ENCODE measurements around the gene LRRC10B. TPM values are rescaled to one million over a fixed set of nuclear protein-coding genes. Genes with fewer than 3 reads are reported as not detected.

Gene LRRC10B
- total RNA-seq, 3 donors from 2014 or later: 1.5 to 3.3 TPM; not detected in 1

DNA sequence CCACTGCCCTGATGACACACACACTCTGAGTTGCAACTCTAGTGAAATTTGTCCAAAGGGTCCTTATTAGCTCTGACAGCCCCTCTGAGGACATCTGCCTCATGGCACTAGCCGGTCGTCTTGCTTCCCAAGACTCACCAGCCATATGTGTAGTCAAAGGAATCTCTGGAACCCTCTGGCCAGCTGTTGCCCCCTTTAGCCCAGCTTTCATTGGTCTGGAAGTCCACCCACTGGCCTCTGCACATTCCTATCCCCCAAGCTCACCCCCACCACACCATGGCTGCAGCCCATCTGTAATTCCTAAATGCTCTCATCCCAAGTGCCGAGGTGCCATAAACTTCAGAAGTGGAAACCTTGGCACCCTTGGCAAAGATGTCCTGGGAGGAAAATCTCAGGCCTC, 48.1 kb downstream of the LRRC10B start:
- H3K9me3 ChIP-seq: no peaks in the 10 kb centered on the region
- peaks cover 0 to 10% of the 10 kb centered on the region in 2 donors for H3K27me3 ChIP-seq
- no peak overlapping the region for H3K27ac ChIP-seq
- H3K36me3 ChIP-seq: no peaks in the 10 kb centered on the region
- intact Hi-C loops (cut with DNase I; ENCODE audit: low total_unique reads): no loop called here
- TF ChIP-seq, protein P1, sequence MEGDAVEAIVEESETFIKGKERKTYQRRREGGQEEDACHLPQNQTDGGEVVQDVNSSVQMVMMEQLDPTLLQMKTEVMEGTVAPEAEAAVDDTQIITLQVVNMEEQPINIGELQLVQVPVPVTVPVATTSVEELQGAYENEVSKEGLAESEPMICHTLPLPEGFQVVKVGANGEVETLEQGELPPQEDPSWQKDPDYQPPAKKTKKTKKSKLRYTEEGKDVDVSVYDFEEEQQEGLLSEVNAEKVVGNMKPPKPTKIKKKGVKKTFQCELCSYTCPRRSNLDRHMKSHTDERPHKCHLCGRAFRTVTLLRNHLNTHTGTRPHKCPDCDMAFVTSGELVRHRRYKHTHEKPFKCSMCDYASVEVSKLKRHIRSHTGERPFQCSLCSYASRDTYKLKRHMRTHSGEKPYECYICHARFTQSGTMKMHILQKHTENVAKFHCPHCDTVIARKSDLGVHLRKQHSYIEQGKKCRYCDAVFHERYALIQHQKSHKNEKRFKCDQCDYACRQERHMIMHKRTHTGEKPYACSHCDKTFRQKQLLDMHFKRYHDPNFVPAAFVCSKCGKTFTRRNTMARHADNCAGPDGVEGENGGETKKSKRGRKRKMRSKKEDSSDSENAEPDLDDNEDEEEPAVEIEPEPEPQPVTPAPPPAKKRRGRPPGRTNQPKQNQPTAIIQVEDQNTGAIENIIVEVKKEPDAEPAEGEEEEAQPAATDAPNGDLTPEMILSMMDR (IDR thresholded peaks at IDR 0.05): no peak
- no peak for TF ChIP-seq POLR2AphosphoS5 (IDR thresholded peaks at IDR 0.05)
- no peak for TF ChIP-seq POLR2A (IDR thresholded peaks at IDR 0.05)
- H3K4me3 ChIP-seq: no peak overlapping the region
- H3K4me1 ChIP-seq: no peaks in the 10 kb centered on the region
- no peak for DNase-seq (ENCODE audit: low spot score in 2 of 2)

Other genes starting within 250 kb of the LRRC10B start
- gene VWCE, start 213.4 kb upstream of the LRRC10B start, total RNA-seq: 1 to 10 TPM in 2 of 3 donors, under 1 TPM in 1; 0.88 to 3.2 (median 2.6) TPM
- 100 to 1,000 TPM; 131 to 150 (median 145) TPM for gene DDB1, start 175.6 kb upstream of the LRRC10B start, total RNA-seq
- gene TKFC, start 175.5 kb upstream of the LRRC10B start, total RNA-seq: 10 to 100 TPM; 15.2 to 34.4 (median 26.9) TPM
- gene CYB561A3, start 146.9 kb upstream of the LRRC10B start, total RNA-seq: 10 to 100 TPM; 36.7 to 46.9 (median 44.3) TPM
- gene TMEM138, start 146.4 kb upstream of the LRRC10B start, total RNA-seq: 10 to 100 TPM; 24.6 to 38.5 (median 32.8) TPM
- gene TMEM216, start 116.2 kb upstream of the LRRC10B start, total RNA-seq: 10 to 100 TPM; 12.8 to 36.0 (median 27.5) TPM
- gene CPSF7, start 78.8 kb upstream of the LRRC10B start, total RNA-seq: 10 to 100 TPM; 40.6 to 62.5 (median 46.2) TPM
- 10 to 100 TPM; 46.7 to 94.0 (median 58.7) TPM for gene SDHAF2, start 78.6 kb upstream of the LRRC10B start, total RNA-seq
- 10 to 100 TPM in 2 of 3 donors, 1 to 10 TPM in 1; 1.9 to 11.7 (median 10.8) TPM for gene SYT7, start 72.3 kb downstream of the LRRC10B start, total RNA-seq
- 1 to 10 TPM; 2.4 to 4.5 (median 3.3) TPM for gene DAGLA, start 171.6 kb downstream of the LRRC10B start, total RNA-seq
- gene MYRF, start 243.9 kb downstream of the LRRC10B start, total RNA-seq: 1 to 10 TPM in 1 of 3 donors, under 1 TPM in 2; 0.32 to 6.9 (median 0.66) TPM

Data from breast epithelium (tissue), 4 donors.